ENCODE data around the gene SUSD5.

SUSD5 gene

GRCh38 chr3:33104803-33105202, 113.8 kb downstream of the SUSD5 start:
- DNase-seq = no peak
- H3F3A ChIP-seq (ENCODE audit: insufficient read depth, low read length) = no peaks in the 10 kb centered on the region
- H3K9me2 ChIP-seq (replicated peaks; ENCODE audit: insufficient read depth, low read length) = no peaks in the 10 kb centered on the region
- H2AFZ ChIP-seq (ENCODE audit: low read length) = no peak overlapping the region
- no peaks in the 10 kb centered on the region for H4K20me1 ChIP-seq (ENCODE audit: insufficient read depth, low read length)
- no peaks in the 10 kb centered on the region for H3K9me3 ChIP-seq (replicated peaks; ENCODE audit: insufficient read depth, low read length)
- no peak overlapping the region for H3K4me2 ChIP-seq (ENCODE audit: low read depth, low read length)
- no peak overlapping the region for H3K4me3 ChIP-seq (ENCODE audit: low read length)
- H3K36me3 ChIP-seq (replicated peaks; ENCODE audit: insufficient read depth, low read length) = no peaks in the 10 kb centered on the region
- TF ChIP-seq CTCF (IDR thresholded peaks at IDR 0.05; ENCODE audit: low read length) (no peak), EZH2 (optimal IDR thresholded peaks at IDR 0.05; ENCODE audit: low read depth, low read length) (no peak), EZH2phosphoT487 (IDR thresholded peaks at IDR 0.05; ENCODE audit: low read length) (no peak)
- no peaks in the 10 kb centered on the region for H3K79me2 ChIP-seq (ENCODE audit: low read length)
- H3K27me3 ChIP-seq (replicated peaks; ENCODE audit: insufficient read depth, low read length) = no peaks in the 10 kb centered on the region
- H3K4me1 ChIP-seq (ENCODE audit: low read length) = peaks cover 8% of the 10 kb centered on the region; the same call in 1 of the 2 replicates
- no peak overlapping the region for H3K27ac ChIP-seq (ENCODE audit: low read length)
- H3K9ac ChIP-seq (ENCODE audit: low read length) = no peak overlapping the region

- H2AFZ ChIP-seq (ENCODE audit: low read length) = no peak overlapping the region
- no peak for TF ChIP-seq CTCF (IDR thresholded peaks at IDR 0.05; ENCODE audit: low read length)
- TF ChIP-seq EZH2phosphoT487 (IDR thresholded peaks at IDR 0.05; ENCODE audit: low read length) = no peak
- TF ChIP-seq EZH2 (optimal IDR thresholded peaks at IDR 0.05; ENCODE audit: low read depth, low read length) = no peak
- no peaks in the 10 kb centered on the region for H3K79me2 ChIP-seq (ENCODE audit: low read length)
- H3K4me1 ChIP-seq (ENCODE audit: low read length) = peaks cover 8% of the 10 kb centered on the region; the same call in 1 of the 2 replicates
- no peaks in the 10 kb centered on the region for H3K9me3 ChIP-seq (replicated peaks; ENCODE audit: insufficient read depth, low read length)
- no peak for DNase-seq
- H3K36me3 ChIP-seq (replicated peaks; ENCODE audit: insufficient read depth, low read length) = no peaks in the 10 kb centered on the region
- no peaks in the 10 kb centered on the region for H3K9me2 ChIP-seq (replicated peaks; ENCODE audit: insufficient read depth, low read length)
- H3K27ac ChIP-seq (ENCODE audit: low read length) = no peak overlapping the region
- no peaks in the 10 kb centered on the region for H3F3A ChIP-seq (ENCODE audit: insufficient read depth, low read length)
- no peak overlapping the region for H3K9ac ChIP-seq (ENCODE audit: low read length)
- no peaks in the 10 kb centered on the region for H3K27me3 ChIP-seq (replicated peaks; ENCODE audit: insufficient read depth, low read length)
- no peak overlapping the region for H3K4me3 ChIP-seq (ENCODE audit: low read length)
- H4K20me1 ChIP-seq (ENCODE audit: insufficient read depth, low read length) = no peaks in the 10 kb centered on the region
- no peak overlapping the region for H3K4me2 ChIP-seq (ENCODE audit: low read depth, low read length)
Measured at GRCh38 chr3:33103480-33103879, 115.1 kb downstream of the SUSD5 start.

- no peaks in the 10 kb centered on the region for H3F3A ChIP-seq (ENCODE audit: insufficient read depth, low read length)
- H3K4me2 ChIP-seq (ENCODE audit: low read depth, low read length) = no peak overlapping the region
- no peak overlapping the region for H3K27ac ChIP-seq (ENCODE audit: low read length)
- no peaks in the 10 kb centered on the region for H3K36me3 ChIP-seq (replicated peaks; ENCODE audit: insufficient read depth, low read length)
- no peaks in the 10 kb centered on the region for H3K9me2 ChIP-seq (replicated peaks; ENCODE audit: insufficient read depth, low read length)
- DNase-seq = no peak
- H4K20me1 ChIP-seq (ENCODE audit: insufficient read depth, low read length) = no peaks in the 10 kb centered on the region
- H3K4me3 ChIP-seq (ENCODE audit: low read length) = no peak overlapping the region
- no peaks in the 10 kb centered on the region for H3K27me3 ChIP-seq (replicated peaks; ENCODE audit: insufficient read depth, low read length)
- no peak overlapping the region for H2AFZ ChIP-seq (ENCODE audit: low read length)
- peaks cover 8% of the 10 kb centered on the region; the same call in 1 of the 2 replicates for H3K4me1 ChIP-seq (ENCODE audit: low read length)
- H3K9ac ChIP-seq (ENCODE audit: low read length) = no peak overlapping the region
- no peak for TF ChIP-seq CTCF (IDR thresholded peaks at IDR 0.05; ENCODE audit: low read length)
- TF ChIP-seq EZH2phosphoT487 (IDR thresholded peaks at IDR 0.05; ENCODE audit: low read length) = no peak
- no peak for TF ChIP-seq EZH2 (optimal IDR thresholded peaks at IDR 0.05; ENCODE audit: low read depth, low read length)
- H3K79me2 ChIP-seq (ENCODE audit: low read length) = no peaks in the 10 kb centered on the region
- H3K9me3 ChIP-seq (replicated peaks; ENCODE audit: insufficient read depth, low read length) = no peaks in the 10 kb centered on the region
Measured at GRCh38 chr3:33103034-33103433, 115.6 kb downstream of the SUSD5 start.

Data from MM.1S (cell line).